Measurements from ENCODE around the gene AHCTF1. TPM values are rescaled to one million over a fixed set of nuclear protein-coding genes. Genes with fewer than 3 reads are reported as not detected.

AHCTF1 gene, protein sequence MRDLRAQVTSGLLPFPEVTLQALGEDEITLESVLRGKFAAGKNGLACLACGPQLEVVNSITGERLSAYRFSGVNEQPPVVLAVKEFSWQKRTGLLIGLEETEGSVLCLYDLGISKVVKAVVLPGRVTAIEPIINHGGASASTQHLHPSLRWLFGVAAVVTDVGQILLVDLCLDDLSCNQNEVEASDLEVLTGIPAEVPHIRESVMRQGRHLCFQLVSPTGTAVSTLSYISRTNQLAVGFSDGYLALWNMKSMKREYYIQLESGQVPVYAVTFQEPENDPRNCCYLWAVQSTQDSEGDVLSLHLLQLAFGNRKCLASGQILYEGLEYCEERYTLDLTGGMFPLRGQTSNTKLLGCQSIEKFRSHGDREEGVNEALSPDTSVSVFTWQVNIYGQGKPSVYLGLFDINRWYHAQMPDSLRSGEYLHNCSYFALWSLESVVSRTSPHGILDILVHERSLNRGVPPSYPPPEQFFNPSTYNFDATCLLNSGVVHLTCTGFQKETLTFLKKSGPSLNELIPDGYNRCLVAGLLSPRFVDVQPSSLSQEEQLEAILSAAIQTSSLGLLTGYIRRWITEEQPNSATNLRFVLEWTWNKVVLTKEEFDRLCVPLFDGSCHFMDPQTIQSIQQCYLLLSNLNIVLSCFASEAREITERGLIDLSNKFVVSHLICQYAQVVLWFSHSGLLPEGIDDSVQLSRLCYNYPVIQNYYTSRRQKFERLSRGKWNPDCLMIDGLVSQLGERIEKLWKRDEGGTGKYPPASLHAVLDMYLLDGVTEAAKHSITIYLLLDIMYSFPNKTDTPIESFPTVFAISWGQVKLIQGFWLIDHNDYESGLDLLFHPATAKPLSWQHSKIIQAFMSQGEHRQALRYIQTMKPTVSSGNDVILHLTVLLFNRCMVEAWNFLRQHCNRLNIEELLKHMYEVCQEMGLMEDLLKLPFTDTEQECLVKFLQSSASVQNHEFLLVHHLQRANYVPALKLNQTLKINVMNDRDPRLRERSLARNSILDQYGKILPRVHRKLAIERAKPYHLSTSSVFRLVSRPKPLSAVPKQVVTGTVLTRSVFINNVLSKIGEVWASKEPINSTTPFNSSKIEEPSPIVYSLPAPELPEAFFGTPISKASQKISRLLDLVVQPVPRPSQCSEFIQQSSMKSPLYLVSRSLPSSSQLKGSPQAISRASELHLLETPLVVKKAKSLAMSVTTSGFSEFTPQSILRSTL (N-terminal part only)
- polyA plus RNA-seq (2012; ENCODE audit: insufficient read depth, insufficient read length), result 46.3 TPM

DNA sequence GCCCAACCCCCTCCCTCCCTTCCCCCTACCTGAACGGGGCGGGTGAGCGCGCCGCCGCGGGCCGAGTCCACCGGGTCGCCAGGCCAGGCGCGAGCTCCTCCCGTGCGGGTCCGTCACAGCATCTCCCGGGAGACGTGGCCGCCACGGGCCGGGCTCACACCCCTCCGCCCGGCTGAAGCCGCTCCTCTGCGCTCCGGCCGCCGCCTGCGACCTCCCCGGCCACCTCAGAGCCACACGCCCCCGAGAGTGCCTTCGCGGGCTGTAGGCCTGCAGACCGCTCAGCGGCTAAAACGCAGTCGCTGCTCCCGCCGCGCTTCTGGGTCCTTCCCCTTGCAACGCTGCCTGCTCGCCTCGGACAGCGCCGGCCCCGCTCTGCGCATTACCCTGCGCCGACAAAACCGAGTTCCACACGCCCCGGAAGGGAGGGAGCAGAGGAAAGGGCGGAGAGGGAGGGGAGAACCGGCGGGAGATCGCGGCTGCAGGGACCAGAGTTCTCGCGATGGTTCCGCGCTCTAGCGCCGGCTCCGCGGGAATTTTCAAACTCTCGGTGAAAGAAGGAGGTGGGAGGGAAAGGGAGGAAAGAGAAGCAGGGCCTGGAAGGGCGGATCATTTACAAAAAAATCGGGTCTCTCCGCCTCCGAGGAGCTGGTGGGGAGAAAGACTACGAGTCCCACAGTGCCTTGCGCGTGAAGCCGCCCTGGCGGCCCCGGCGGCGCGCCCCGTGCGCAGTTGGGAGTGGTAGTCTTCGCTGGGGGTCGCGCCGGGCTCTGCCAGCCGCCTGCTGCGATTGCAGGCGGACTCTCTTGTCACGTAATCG is at the start of gene AHCTF1:
Gene AHCTF1 (minus strand): TSS at position 400 of the 817 bp plus-strand sequence. CDS start 13,578 bp downstream, outside the sequence.
- peak; percentile 97 for DNase-seq (ENCODE audit: low read depth, low spot score)
- peak within 1 kb of the TSS; percentile 90 for H3K4me3 ChIP-seq (ENCODE audit: low read length)

DNA sequence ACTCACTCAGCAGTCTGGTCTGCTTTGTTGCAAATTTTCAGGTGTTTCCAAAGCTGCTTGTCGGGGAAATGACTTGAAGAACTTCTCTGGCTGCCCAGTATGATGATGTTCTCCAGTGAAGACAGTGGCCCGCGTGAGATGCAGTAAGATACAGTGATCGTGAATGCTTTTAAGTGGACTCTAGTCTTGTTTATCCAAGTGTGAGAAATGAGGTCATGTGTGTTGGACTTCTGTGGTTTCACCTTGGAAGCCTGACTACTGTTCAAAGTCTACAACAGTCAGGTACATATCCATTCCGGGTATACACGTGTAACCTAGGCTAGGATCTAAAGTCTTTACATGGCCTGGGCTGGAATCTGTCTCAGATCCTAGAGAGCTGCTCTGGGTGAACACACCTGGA is 47.0 kb upstream of the AHCTF1 start:
- no peak overlapping the region for H3K4me3 ChIP-seq (ENCODE audit: low read length)
- DNase-seq (ENCODE audit: low read depth, low spot score), result no peak

GRCh38 chr1:246978281-246978680 is 46.5 kb upstream of the AHCTF1 start:
- DNase-seq (ENCODE audit: low read depth, low spot score), result no peak
- no peak overlapping the region for H3K4me3 ChIP-seq (ENCODE audit: low read length)

DNA sequence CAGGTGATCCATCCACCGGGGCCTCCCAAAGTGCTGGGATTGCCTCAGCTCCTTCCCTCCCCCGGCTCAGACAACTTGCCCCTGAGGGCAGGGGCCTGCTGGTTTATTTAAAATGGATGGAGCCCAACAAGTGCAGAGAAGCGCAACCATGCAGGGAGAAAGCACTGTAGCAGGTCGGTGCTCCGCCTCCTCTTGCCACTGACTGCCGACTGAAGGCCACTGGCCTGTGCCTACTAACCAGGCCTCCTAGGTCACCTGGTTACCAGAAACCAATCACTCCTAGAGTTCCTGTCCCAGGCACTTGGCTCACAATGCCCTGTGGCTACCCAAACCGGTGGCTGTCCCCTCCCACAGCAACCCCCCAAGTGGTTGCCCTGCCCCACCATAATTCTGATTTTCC is 40.2 kb upstream of the AHCTF1 start:
- DNase-seq (ENCODE audit: low read depth, low spot score), result no peak
- H3K4me3 ChIP-seq (ENCODE audit: low read length), result no peak overlapping the region

DNA sequence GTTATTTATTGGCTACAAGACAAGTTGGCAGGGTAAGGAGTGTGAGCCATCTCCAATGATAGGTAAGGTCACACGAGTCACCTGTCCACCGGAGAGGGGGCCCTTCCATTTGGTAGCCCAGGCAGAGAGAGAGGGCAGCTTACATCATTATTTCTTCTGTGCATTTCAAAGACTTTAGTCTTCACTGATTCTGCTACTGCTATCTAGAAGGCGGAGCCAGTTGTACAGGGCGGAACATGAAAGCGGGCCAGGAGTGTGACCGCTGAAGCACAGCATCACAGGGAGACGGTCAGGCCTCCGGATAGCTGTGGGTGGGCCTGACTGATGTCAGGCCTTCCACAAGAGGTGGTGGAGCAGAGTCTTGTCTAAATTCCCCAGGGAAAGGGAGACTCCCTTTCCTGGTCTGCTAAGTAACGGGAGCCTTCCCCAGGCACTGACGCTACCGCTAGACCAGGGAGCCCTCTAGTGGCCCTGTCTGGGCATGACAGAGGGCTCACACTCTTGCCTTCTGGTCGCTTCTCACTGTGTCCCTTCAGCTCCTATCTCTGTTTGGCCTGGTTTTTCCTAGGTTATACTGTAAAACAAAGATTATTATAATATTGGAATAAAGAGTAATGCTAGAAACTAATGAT is 39.5 kb upstream of the AHCTF1 start:
- DNase-seq (ENCODE audit: low read depth, low spot score), result peak; percentile 5
- H3K4me3 ChIP-seq (ENCODE audit: low read length), result no peak overlapping the region

GRCh38 chr1:246969621-246970020 is 37.9 kb upstream of the AHCTF1 start:
- no peak for DNase-seq (ENCODE audit: low read depth, low spot score)
- H3K4me3 ChIP-seq (ENCODE audit: low read length), result no peak overlapping the region

DNA sequence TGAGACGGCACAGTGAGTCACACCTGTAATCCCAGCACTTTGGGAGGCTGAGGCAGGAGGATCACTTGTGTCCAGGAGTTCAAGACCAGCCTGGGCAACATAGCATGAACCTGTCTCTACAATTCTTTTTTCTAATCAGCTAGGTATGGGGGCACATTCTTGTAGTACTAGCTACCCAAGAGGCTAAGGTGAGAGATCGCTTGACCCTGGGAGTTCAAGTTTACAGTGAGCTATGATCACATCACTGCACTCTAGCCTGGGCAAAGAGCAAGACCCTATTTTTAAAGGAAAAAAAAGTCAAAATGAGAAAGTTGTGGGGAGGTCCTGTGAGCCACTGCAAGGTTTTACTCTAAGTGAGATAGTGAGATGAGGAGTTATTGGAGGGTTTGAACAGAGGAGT is 34.8 kb upstream of the AHCTF1 start:
- DNase-seq (ENCODE audit: low read depth, low spot score), result no peak

GRCh38 chr1:246959944-246960693 is 28.4 kb upstream of the AHCTF1 start:
- no peak for DNase-seq (ENCODE audit: low read depth, low spot score)
- H3K4me3 ChIP-seq (ENCODE audit: low read length), result no peak overlapping the region

More for the DNA sequence above, 34.8 kb upstream of the AHCTF1 start:
- H3K4me3 ChIP-seq (ENCODE audit: low read length), result no peak overlapping the region

- no peak overlapping the region for H3K4me3 ChIP-seq (ENCODE audit: low read length)
- DNase-seq (ENCODE audit: low read depth, low spot score), result no peak
These were observed 22.4 kb upstream of the AHCTF1 start for GRCh38 chr1:246954126-246954525.

GRCh38 chr1:246951413-246951812 is 19.7 kb upstream of the AHCTF1 start:
- DNase-seq (ENCODE audit: low read depth, low spot score), result no peak
- no peak overlapping the region for H3K4me3 ChIP-seq (ENCODE audit: low read length)

DNA sequence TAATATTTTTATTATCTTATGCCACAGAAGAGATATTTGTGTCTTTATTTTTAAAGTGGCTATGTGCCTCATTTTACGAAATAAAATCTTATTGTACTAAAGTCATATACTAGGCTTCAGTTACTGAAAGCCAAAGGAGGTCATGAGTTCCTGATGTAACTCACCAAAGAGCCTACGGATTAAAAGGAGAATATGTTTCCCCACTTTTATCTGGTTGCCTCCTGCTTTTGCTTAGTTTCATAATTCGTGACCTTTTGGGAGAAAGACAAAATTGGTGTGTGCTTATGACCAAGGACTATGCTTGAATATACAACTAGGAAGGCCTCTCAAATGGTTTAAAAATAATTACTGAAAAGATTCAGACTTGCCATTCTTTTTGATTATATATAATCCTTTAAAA is 18.2 kb upstream of the AHCTF1 start:
- DNase-seq (ENCODE audit: low read depth, low spot score), result no peak
- H3K4me3 ChIP-seq (ENCODE audit: low read length), result no peak overlapping the region

GRCh38 chr1:246947255-246947654 is 15.5 kb upstream of the AHCTF1 start:
- H3K4me3 ChIP-seq (ENCODE audit: low read length), result no peak overlapping the region
- no peak for DNase-seq (ENCODE audit: low read depth, low spot score)

GRCh38 chr1:246946366-246946765 is 14.6 kb upstream of the AHCTF1 start:
- no peak overlapping the region for H3K4me3 ChIP-seq (ENCODE audit: low read length)
- no peak for DNase-seq (ENCODE audit: low read depth, low spot score)

- DNase-seq (ENCODE audit: low read depth, low spot score), result no peak
These were observed 3.0 kb upstream of the AHCTF1 start for GRCh38 chr1:246934765-246935164.

GRCh38 chr1:246933893-246934292 is 2.1 kb upstream of the AHCTF1 start:
- no peak overlapping the region for H3K4me3 ChIP-seq (ENCODE audit: low read length)
- no peak for DNase-seq (ENCODE audit: low read depth, low spot score)

More at GRCh38 chr1:246934765-246935164, 3.0 kb upstream of the AHCTF1 start:
- H3K4me3 ChIP-seq (ENCODE audit: low read length), result no peak overlapping the region

DNA sequence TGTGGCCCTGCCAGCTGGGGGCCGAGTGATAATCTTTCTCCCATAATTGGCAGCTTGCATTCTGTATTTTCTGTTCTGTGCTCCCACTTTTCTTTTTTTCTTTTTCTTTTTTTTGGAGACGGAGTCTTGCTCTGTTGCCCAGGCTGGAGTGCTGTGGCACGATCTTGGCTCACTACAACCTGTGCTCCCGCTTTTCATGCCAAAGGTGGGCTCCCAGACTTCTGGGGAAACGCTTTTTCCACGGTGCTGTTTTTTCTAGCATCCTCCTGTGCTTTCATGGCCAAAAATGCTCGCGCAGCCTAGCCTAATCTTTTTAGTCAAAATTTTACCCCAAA is 585 bp upstream of the AHCTF1 start:
- DNase-seq (ENCODE audit: low read depth, low spot score), result no peak

DNA sequence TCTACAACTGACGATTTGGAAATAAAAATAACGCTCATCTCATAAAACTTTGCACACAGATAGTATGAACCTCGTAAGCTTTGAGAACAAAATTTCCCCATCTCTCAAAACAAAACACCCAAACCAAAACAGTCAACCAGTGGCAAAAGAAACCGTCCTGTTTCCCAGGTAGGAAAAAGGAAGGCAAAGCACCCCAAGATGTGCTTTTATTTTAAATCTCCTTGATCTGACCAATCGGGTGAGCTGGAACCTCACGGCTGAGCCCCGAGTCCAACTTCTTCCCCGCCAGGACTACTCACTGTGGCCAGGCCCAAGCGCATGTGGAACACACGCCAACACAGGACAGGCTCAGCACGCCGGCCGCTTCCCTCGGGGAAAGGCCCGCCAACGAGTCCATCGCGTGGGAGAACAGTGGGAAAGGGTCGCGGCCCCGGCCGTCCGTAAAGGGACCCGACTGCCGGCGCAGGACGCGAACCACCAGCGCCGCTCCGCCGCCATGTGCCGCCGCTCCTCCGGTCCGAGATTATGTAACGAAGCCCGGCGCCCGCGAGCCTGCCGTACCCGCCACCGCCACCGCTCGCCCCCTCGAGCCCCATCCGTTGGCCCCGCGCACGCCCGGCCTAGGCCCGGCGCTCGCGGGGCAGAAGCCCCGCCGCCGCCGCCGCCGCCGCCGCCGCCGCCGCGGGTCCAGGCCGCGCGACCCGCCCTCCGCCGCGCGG is 759 bp downstream of the AHCTF1 start:
- H3K4me3 ChIP-seq (ENCODE audit: low read length), result peak overlapping the region; percentile 90
- DNase-seq (ENCODE audit: low read depth, low spot score), result no peak

More for the DNA sequence above, 585 bp upstream of the AHCTF1 start:
- peak overlapping the region; percentile 90 for H3K4me3 ChIP-seq (ENCODE audit: low read length)

All from Jurkat, Clone E6-1 (cell line).